IMR-90 (cell line): ENCODE results near the gene IFT20. TPM values are rescaled to one million over a fixed set of nuclear protein-coding genes. Genes with fewer than 3 reads are reported as not detected.
A peak's percentile ranks its signal among the peaks of the same experiment; 100 is the strongest.

ENCODE experiments used
- ATAC-seq: fragments of 200-7000 bp; cut with Tn5 transposase; 2 replicates; pipeline ENCODE4 v1.9.1; 2020; ENCODE audit warnings: low read depth, mild to moderate bottlenecking, moderate library complexity
- BruUV-seq: library from RNA; stranded (reverse); fragments of 400-500 nt; replicated peaks from 2 replicates; lab custom pipeline; 2021; lab: Mats Ljungman, UMichigan
- CTCF ChIA-PET: fragments of 300-600 bp; formaldehyde crosslinking; extraction: SDS; loops from one replicate; lab custom pipeline; 2021; ENCODE audit warnings: antibody characterized with exemption; lab: Yijun Ruan, JAX
- POLR2A ChIA-PET: fragments of 300-600 bp; sonication (Branson Sonifier 250); formaldehyde crosslinking; loops from one replicate; lab custom pipeline; 2022; ENCODE audit warnings: antibody characterized with exemption; ENCODE audit not compliant: unreplicated experiment; lab: Charles Lee
- DNase-seq: peaks from one replicate; pipeline ENCODE4 v3.0.0; 2013
- H2AFZ ChIP-seq: replicated peaks from 2 replicates; pipeline ENCODE3; 2013; ENCODE audit warnings: low read length, mild to moderate bottlenecking; ENCODE audit not compliant: poor library complexity
- H2AK5ac ChIP-seq: 2 replicates; pipeline ENCODE4 v1.6.1; 2013; ENCODE audit warnings: low read depth, low read length, inconsistent platforms
- H2AK9ac ChIP-seq: replicated peaks from 2 replicates; pipeline ENCODE3; 2013; ENCODE audit warnings: mild to moderate bottlenecking, low read depth, low read length, moderate library complexity; ENCODE audit not compliant: poor library complexity
- H2BK120ac ChIP-seq: 2 replicates; pipeline ENCODE4 v1.6.1; 2013; ENCODE audit warnings: low read depth, low read length, inconsistent platforms
- H2BK15ac ChIP-seq: 3 replicates; pipeline ENCODE4 v1.6.1; 2013; ENCODE audit warnings: low read depth, low read length, inconsistent platforms
- H2BK20ac ChIP-seq: 2 replicates; pipeline ENCODE4 v1.6.1; 2013; ENCODE audit warnings: low read depth, mild to moderate bottlenecking, inconsistent platforms, low read length, moderate library complexity
- H2BK5ac ChIP-seq: 2 replicates; pipeline ENCODE4 v1.6.1; 2013; ENCODE audit warnings: mild to moderate bottlenecking, low read depth, low read length, inconsistent platforms; ENCODE audit not compliant: poor library complexity, severe bottlenecking
- H3K14ac ChIP-seq: replicated peaks from 2 replicates; pipeline ENCODE4 v1.6.1; 2013; ENCODE audit warnings: low read depth, low read length, inconsistent platforms
- H3K18ac ChIP-seq: 2 replicates; pipeline ENCODE4 v1.6.1; 2013; ENCODE audit warnings: low read depth, low read length, control low read depth
- H3K23ac ChIP-seq: 2 replicates; pipeline ENCODE4 v1.6.1; 2013; ENCODE audit warnings: low read depth, low read length, inconsistent platforms
- H3K27ac ChIP-seq: 2 replicates; pipeline ENCODE4 v1.5.1; 2013; ENCODE audit warnings: mild to moderate bottlenecking, control low read depth, low read length; ENCODE audit not compliant: insufficient read depth
- H3K27me3 ChIP-seq: 2 replicates; pipeline ENCODE4 v1.6.1; 2013; ENCODE audit warnings: low read length; ENCODE audit not compliant: control insufficient read depth, insufficient read depth
- H3K36me3 ChIP-seq: 2 replicates; pipeline ENCODE4 v1.6.1; 2013; ENCODE audit warnings: low read length, mixed read lengths; ENCODE audit not compliant: control insufficient read depth, insufficient read depth
- H3K4ac ChIP-seq: 2 replicates; pipeline ENCODE4 v1.6.1; 2013; ENCODE audit warnings: low read depth, low read length, inconsistent platforms
- H3K4me1 ChIP-seq: 2 replicates; pipeline ENCODE4 v1.6.1; 2013; ENCODE audit warnings: low read length, mixed read lengths; ENCODE audit not compliant: control insufficient read depth, insufficient read depth
- H3K4me2 ChIP-seq: 2 replicates; pipeline ENCODE4 v1.6.1; 2013; ENCODE audit warnings: low read depth, mild to moderate bottlenecking, control low read depth, low read length, moderate library complexity
- H3K4me3 ChIP-seq: 2 replicates; pipeline ENCODE4 v1.5.1; 2013; ENCODE audit warnings: low read depth, mild to moderate bottlenecking, control low read depth, low read length, moderate library complexity; ENCODE audit not compliant: insufficient read depth
- H3K56ac ChIP-seq: 2 replicates; pipeline ENCODE4 v1.6.1; 2013; ENCODE audit warnings: low read length, inconsistent platforms; ENCODE audit not compliant: insufficient read depth; ENCODE audit errors: extremely low read depth
- H3K79me1 ChIP-seq, 2 experiments: 2 replicates each; pipeline ENCODE4 v1.6.1; 2013; ENCODE audit warnings: low read length in 2 of 2, inconsistent platforms in 1 of 2, low read depth in 1 of 2
- H3K9ac ChIP-seq: 2 replicates; pipeline ENCODE4 v1.6.1; 2013; ENCODE audit warnings: low read depth, low read length, control low read depth
- H3K9me1 ChIP-seq: 2 replicates; pipeline ENCODE4 v1.6.1; 2013; ENCODE audit warnings: low read length, inconsistent platforms; ENCODE audit not compliant: insufficient read depth
- H3K9me3 ChIP-seq: 2 replicates; pipeline ENCODE4 v1.6.1; 2013; ENCODE audit warnings: low read length; ENCODE audit not compliant: control insufficient read depth, insufficient read depth
- H4K20me1 ChIP-seq: 2 replicates; pipeline ENCODE4 v1.6.1; 2013; ENCODE audit warnings: low read length, inconsistent platforms; ENCODE audit not compliant: insufficient read depth
- H4K5ac ChIP-seq: 2 replicates; pipeline ENCODE4 v1.6.1; 2013; ENCODE audit warnings: mild to moderate bottlenecking, low read depth, low read length, control low read depth
- H4K8ac ChIP-seq, 2 experiments: 2 replicates each; pipeline ENCODE4 v1.6.1; 2013; ENCODE audit warnings: low read depth in 2 of 2, low read length in 2 of 2, control low read depth in 1 of 2, inconsistent platforms in 1 of 2
- H4K91ac ChIP-seq: 2 replicates; pipeline ENCODE4 v1.6.1; 2013; ENCODE audit warnings: low read depth, low read length, inconsistent platforms; ENCODE audit not compliant: insufficient read depth
- BHLHE40 ChIP-seq: fragments of 150-350 bp; IDR thresholded peaks from 2 replicates; pipeline ENCODE4 v1.6.1; 2016; ENCODE audit warnings: mild to moderate bottlenecking, low read depth, low read length
- CEBPB ChIP-seq: IDR thresholded peaks from 2 replicates; pipeline ENCODE4 v1.6.1; 2012; ENCODE audit warnings: low read depth, low read length, improper control_type of control experiment
- CHD1 ChIP-seq: IDR thresholded peaks from 2 replicates; pipeline ENCODE4 v1.6.1; 2012; ENCODE audit warnings: low read depth, low read length, improper control_type of control experiment
- FOS ChIP-seq: fragments of 150-350 bp; IDR thresholded peaks from 2 replicates; pipeline ENCODE4 v1.6.1; 2016; ENCODE audit warnings: low read depth, low read length
- MAFK ChIP-seq: IDR thresholded peaks from 2 replicates; pipeline ENCODE4 v1.6.1; 2012; ENCODE audit warnings: low read depth, low read length, improper control_type of control experiment
- MXI1 ChIP-seq: IDR thresholded peaks from 2 replicates; pipeline ENCODE4 v1.6.1; 2012; ENCODE audit warnings: low read depth, mild to moderate bottlenecking, low read length, moderate library complexity, borderline replicate concordance
- NFE2L2 ChIP-seq: fragments of 150-350 bp; IDR thresholded peaks from 2 replicates; pipeline ENCODE4 v1.6.1; 2016; ENCODE audit warnings: low read depth, mild to moderate bottlenecking, low read length
- RAD21 ChIP-seq: IDR thresholded peaks from 2 replicates; pipeline ENCODE4 v1.6.1; 2012; ENCODE audit warnings: low read length, improper control_type of control experiment
- RFX5 ChIP-seq: IDR thresholded peaks from 2 replicates; pipeline ENCODE4 v1.8.0; 2012; ENCODE audit warnings: low read depth, mild to moderate bottlenecking, low read length, moderate library complexity
- WGBS, 2 experiments: methylation state at CpG; one replicate each; pipeline versions ENCODE4 v1.1.5 to v1.1.7; 2013; ENCODE audit warnings: missing lambda C conversion rate in 2 of 2; ENCODE audit not compliant: insufficient read length in 1 of 2; ENCODE audit errors: extremely low coverage in 2 of 2; 5-methylcytosine and 5-hydroxymethylcytosine counted together
- dilution Hi-C: fragments of 300-500 bp; cut with HindIII; formaldehyde crosslinking; loops from one replicate; pipeline ENCODE4 v1.14.3; 2018; ENCODE audit warnings: low sequenced_read_pairs; ENCODE audit not compliant: unreplicated experiment
- in situ Hi-C: fragments of 300-500 bp; cut with MboI; formaldehyde crosslinking; loops from 3 replicates; pipeline ENCODE4 v1.14.3; 2019; ENCODE audit warnings: low sequenced_read_pairs, inconsistent platforms, mixed read lengths
- intact Hi-C: fragments of 100-400 bp; cut with micrococcal nuclease; formaldehyde crosslinking; loops from 2 replicates; pipeline ENCODE4 v1.10.0; 2022
- polyA plus RNA-seq, 3 experiments: library from polyadenylated mRNA; depleted of rRNA; stranded (reverse); fragments of >200 nt; gene quantifications; 2 replicates each; pipeline ENCODE4 v1.2.3, GENCODE V29; 2012; ENCODE audit warnings: low replicate concordance in 1 of 3
- total RNA-seq: library from RNA; depleted of rRNA; stranded (reverse); fragments of >200 nt; gene quantifications from 2 replicates; pipeline ENCODE4 v1.2.3, GENCODE V29; 2012
- TF ChIP-seq, protein P1 (sequence below): fragments of 150-350 bp; IDR thresholded peaks from 2 replicates; pipeline ENCODE4 v1.6.1; 2016; ENCODE audit warnings: low read depth, mild to moderate bottlenecking, low read length, moderate library complexity, borderline replicate concordance
- TF ChIP-seq, protein P2 (sequence below): fragments of 150-350 bp; IDR thresholded peaks from 2 replicates; pipeline ENCODE4 v1.6.1; 2017; ENCODE audit warnings: mild to moderate bottlenecking, antibody characterized with exemption, low read length, low read depth

Gene IFT20
- total and polyA plus RNA-seq, 2 of the 4 experiments (the other 2 are of a cell fraction) = 25.5 to 46.3 TPM

DNA sequence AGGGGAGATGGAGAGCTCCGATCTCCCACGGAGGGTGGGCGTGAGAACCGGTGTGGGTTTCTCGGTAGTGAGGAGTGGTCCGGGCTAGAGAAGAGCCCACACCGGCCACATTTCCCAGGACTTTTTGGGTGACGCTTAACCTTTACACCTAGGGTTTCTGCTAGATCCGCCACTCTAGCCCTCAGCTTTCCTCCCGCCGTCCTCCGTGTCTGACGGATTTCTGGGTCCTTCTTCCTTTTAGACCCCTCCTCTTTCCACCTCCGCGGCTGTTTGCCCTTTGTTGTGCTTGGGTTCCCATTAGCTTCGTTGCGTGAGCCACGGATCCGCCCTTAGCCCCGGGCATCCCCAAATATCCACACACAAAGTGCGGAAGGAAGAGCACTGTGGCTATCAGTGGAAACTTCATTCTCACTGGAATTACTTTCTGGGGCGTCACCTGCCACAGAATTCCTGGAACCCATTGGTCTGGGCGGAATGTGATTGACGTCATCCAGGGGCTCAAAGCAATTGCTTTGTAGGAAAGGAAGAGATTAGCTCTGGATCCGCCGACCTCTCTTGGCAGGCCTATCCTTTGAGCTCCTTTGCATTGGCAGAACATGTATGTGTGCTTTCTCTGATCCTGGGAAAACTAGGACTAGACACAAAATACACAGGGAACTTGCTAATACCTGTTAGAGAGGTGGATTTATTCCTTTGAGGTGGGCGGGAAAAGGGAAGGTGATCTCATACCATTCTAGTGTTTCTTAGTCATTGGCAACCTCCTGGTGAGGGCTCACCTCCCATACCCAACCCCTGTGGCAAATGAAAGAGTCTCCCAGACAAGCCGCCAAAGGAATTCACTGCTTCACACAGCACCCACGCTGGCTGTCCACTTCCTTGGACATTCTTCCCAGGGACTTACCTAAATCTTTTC, 943 bp upstream of the IFT20 start (continued):
- TF ChIP-seq FOS (0 out of 2 replicates have a peak, but pooled peaks have one; percentile 14), CEBPB (no peak)

DNA sequence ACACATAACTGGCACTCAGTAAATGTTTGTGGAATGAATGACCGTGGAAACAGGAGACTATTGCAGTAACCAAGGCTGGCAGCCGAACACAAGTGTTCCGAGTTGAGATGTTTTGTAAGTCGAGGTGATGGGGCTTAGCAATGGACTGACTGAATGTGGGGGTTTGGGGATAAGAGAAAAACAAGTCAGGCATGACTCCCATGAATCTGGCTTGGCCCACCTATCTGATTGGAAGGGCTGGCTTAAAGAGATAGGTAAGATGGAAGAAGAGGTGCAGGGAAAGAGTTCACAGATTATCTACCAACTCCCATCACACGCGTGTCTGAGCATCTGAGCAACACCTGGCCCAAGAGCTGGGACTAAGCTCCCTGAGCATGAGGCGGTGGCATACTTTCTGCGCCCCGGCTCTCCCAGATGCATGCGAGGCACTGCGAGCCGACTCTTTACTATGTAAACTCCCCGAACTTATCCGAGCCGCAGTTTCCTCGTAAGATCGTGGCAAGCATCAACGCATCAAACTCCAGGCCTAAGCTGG, 539 bp downstream of the IFT20 start:
- ATAC-seq (no peak), DNase-seq (peak; percentile 63)
- H3K14ac ChIP-seq = peak overlapping the region; percentile 90
- dilution Hi-C loops (no loop called here), intact Hi-C loops (loop anchor here (5.0 to 10.0 kb wide), 4 partner anchors 82 to 442 kb away; partner anchors contain the start of genes LYRM9 and NLK), in situ Hi-C loops (loop anchor here (25.0 kb wide), 1 partner anchor 797 kb away; no protein-coding TSS in a partner anchor)
- H3K4me1 ChIP-seq = peaks cover 13% of the 10 kb centered on the region
- H2AK5ac ChIP-seq = peak overlapping the region; percentile 87
- WGBS, 2 experiments = 11% methylated on average over 14 of the region's 18 CpGs; no CpG with 5 or more reads in 1 of the 2 experiments
- no peaks in the 10 kb centered on the region for H3K9me3 ChIP-seq
- H2BK20ac ChIP-seq = no peak overlapping the region
- peak overlapping the region; percentile 9 to 62; a peak in 3 of 4 replicates for H4K8ac ChIP-seq
- peaks cover 46% of the 10 kb centered on the region; the same call in 1 of the 2 replicates for H4K20me1 ChIP-seq
- POLR2A ChIA-PET = interaction anchor here (0.6 to 1.8 kb wide), 3 partner anchors 12 to 143 kb away, joined by 3 to 8 read pairs (median 6); no protein-coding TSS in a partner anchor
- H3K56ac ChIP-seq = no peak overlapping the region
- BruUV-seq = no TSS peak
- peak overlapping the region; percentile 92 for H2AK9ac ChIP-seq
- peak overlapping the region; percentile 57 for H4K91ac ChIP-seq
- peak overlapping the region; percentile 18 for H4K5ac ChIP-seq
- H3K79me1 ChIP-seq = peaks cover 36 to 85% of the 10 kb centered on the region in 2 experiments
- CTCF ChIA-PET = interaction anchor here (1.1 to 1.4 kb wide), 3 partner anchors 15 to 75 kb away, joined by 3 to 6 read pairs (median 3); no protein-coding TSS in a partner anchor
- peaks cover 16% of the 10 kb centered on the region for H3K9me1 ChIP-seq
- H3K27ac ChIP-seq = peak overlapping the region; percentile 60
- H3K36me3 ChIP-seq = peaks cover 22% of the 10 kb centered on the region
- H2BK15ac ChIP-seq = no peak overlapping the region
- H2BK120ac ChIP-seq = peak overlapping the region; percentile 7; the same call in 1 of the 2 replicates
- peak overlapping the region; percentile 60 for H2BK5ac ChIP-seq
- H3K4me3 ChIP-seq = peak overlapping the region; percentile 59
- H3K4me2 ChIP-seq = peak overlapping the region; percentile 92
- H3K23ac ChIP-seq = peak overlapping the region; percentile 74
- H3K27me3 ChIP-seq = no peaks in the 10 kb centered on the region
- H3K18ac ChIP-seq = no peak overlapping the region
- H3K9ac ChIP-seq = peak overlapping the region; percentile 82
- peak overlapping the region; percentile 44 for H3K4ac ChIP-seq
- peak overlapping the region; percentile 90 for H2AFZ ChIP-seq
- TF ChIP-seq CHD1 (no peak), NFE2L2 (no peak), CEBPB (no peak), MXI1 (no peak; the same call in 1 of the 2 replicates), BHLHE40 (no peak), MAFK (no peak), RFX5 (no peak), RAD21 (no peak)
- TF ChIP-seq, protein P1, sequence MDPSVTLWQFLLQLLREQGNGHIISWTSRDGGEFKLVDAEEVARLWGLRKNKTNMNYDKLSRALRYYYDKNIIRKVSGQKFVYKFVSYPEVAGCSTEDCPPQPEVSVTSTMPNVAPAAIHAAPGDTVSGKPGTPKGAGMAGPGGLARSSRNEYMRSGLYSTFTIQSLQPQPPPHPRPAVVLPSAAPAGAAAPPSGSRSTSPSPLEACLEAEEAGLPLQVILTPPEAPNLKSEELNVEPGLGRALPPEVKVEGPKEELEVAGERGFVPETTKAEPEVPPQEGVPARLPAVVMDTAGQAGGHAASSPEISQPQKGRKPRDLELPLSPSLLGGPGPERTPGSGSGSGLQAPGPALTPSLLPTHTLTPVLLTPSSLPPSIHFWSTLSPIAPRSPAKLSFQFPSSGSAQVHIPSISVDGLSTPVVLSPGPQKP = no peak
- TF ChIP-seq, protein P2, sequence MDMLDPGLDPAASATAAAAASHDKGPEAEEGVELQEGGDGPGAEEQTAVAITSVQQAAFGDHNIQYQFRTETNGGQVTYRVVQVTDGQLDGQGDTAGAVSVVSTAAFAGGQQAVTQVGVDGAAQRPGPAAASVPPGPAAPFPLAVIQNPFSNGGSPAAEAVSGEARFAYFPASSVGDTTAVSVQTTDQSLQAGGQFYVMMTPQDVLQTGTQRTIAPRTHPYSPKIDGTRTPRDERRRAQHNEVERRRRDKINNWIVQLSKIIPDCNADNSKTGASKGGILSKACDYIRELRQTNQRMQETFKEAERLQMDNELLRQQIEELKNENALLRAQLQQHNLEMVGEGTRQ = no peak
